ENCODE data around the gene TFDP1. TPM values are rescaled to one million over a fixed set of nuclear protein-coding genes. Genes with fewer than 3 reads are reported as not detected.

TFDP1 gene
- total RNA-seq, 1 donor from 2014 or later: 108 TPM

DNA sequence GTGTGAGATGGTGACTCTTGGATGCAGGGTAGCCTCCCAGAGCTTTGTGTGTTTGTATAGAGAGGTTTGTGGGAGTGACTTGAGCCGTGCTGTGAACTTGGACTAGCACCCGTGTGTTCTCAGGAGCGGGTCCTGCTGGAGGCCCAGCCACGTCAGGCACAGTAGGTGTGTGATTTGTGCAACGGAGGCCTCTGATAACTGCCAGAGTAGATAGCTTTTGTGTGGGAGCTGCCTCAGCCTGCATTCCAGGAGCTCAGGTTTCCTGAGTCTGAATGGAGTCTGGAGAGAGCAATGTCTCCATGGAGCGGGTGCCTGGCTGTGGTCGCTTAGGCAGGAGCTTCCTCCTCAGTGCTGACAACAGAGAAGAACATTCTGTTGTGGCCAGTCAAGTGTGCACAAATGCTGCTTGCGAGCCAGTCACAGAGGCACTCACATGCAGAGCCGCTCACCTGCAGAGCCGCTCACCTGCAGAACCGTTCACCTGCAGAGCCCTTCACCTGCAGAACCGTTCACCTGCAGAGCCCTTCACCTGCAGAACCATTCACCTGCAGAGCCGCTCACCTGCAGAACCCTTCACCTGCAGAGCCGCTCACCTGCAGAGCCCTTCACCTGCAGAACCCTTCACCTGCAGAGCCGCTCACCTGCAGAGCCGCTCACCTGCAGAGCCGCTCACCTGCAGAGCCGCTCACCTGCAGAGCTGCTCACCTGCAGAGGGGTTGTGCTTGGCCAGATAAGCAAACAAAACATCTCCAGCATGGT, 32.6 kb downstream of the TFDP1 start:
- no peaks in the 10 kb centered on the region for H3K9me3 Mint-ChIP-seq
- H3K27ac Mint-ChIP-seq (ENCODE audit: unreplicated experiment): peak overlapping the region; percentile 3
- H3K4me1 Mint-ChIP-seq: peaks cover 13% of the 10 kb centered on the region
- H3K27me3 Mint-ChIP-seq (ENCODE audit: low read depth): no peaks in the 10 kb centered on the region
- TF ChIP-seq, protein P1, sequence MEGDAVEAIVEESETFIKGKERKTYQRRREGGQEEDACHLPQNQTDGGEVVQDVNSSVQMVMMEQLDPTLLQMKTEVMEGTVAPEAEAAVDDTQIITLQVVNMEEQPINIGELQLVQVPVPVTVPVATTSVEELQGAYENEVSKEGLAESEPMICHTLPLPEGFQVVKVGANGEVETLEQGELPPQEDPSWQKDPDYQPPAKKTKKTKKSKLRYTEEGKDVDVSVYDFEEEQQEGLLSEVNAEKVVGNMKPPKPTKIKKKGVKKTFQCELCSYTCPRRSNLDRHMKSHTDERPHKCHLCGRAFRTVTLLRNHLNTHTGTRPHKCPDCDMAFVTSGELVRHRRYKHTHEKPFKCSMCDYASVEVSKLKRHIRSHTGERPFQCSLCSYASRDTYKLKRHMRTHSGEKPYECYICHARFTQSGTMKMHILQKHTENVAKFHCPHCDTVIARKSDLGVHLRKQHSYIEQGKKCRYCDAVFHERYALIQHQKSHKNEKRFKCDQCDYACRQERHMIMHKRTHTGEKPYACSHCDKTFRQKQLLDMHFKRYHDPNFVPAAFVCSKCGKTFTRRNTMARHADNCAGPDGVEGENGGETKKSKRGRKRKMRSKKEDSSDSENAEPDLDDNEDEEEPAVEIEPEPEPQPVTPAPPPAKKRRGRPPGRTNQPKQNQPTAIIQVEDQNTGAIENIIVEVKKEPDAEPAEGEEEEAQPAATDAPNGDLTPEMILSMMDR (conservative IDR thresholded peaks at IDR 0.05): no peak
- H3K36me3 Mint-ChIP-seq (ENCODE audit: low read depth): peaks cover 10% of the 10 kb centered on the region
- H3K4me3 Mint-ChIP-seq: no peak overlapping the region
- DNase-seq (ENCODE audit: low read depth, low spot score): no peak

DNA sequence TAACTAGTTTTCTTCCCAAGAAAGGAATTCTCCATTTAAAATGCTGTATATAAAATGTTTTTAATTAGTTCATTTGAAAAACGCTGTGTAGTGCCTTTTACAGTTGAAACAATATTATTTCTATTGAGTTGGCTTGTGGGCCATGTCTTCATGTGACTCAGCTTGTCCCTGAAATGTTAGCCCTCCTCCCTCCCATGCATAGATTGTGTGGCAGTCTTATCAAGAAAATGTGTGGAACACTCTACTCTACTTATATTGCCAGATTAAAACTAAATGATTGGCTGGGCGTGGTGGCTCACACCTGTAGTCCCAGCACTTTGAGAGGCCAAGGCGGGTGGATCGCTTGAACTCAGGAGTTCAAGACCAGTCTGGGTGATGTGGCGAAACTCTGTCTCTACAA, 33.4 kb downstream of the TFDP1 start:
- H3K27ac Mint-ChIP-seq (ENCODE audit: unreplicated experiment): no peak overlapping the region
- TF ChIP-seq, protein P1 (conservative IDR thresholded peaks at IDR 0.05): no peak
- H3K36me3 Mint-ChIP-seq (ENCODE audit: low read depth): peaks cover 17% of the 10 kb centered on the region
- H3K27me3 Mint-ChIP-seq (ENCODE audit: low read depth): no peaks in the 10 kb centered on the region
- peaks cover 13% of the 10 kb centered on the region for H3K4me1 Mint-ChIP-seq
- H3K4me3 Mint-ChIP-seq: no peak overlapping the region
- H3K9me3 Mint-ChIP-seq: no peaks in the 10 kb centered on the region
- no peak for DNase-seq (ENCODE audit: low read depth, low spot score)

DNA sequence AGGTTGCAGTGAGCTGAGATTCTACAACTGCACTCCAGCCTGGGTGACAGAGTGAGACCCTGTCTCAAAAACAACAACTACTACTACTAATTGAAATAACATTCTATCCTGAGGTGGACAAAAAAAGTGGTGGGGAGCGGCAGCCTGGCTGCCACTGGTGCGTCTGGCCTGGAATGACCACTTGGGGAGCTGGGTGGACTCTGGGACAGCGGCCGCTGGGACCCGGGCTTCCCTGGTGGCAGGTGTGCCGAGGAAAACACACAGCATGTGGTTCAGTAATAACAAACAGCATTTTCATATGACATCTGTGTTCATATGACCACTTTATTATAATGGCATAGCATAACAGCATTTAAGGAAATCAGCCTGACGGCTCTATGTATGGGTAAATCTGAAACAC, 33.9 kb downstream of the TFDP1 start:
- Mint-ChIP-seq H3K4me1 (peaks cover 13% of the 10 kb centered on the region), H3K9me3 (no peaks in the 10 kb centered on the region), H3K36me3 (ENCODE audit: low read depth) (peaks cover 21% of the 10 kb centered on the region), H3K27me3 (ENCODE audit: low read depth) (no peaks in the 10 kb centered on the region), H3K4me3 (no peak overlapping the region), H3K27ac (ENCODE audit: unreplicated experiment) (peak overlapping the region; percentile 93)
- TF ChIP-seq, protein P1 (conservative IDR thresholded peaks at IDR 0.05): no peak
- no peak for DNase-seq (ENCODE audit: low read depth, low spot score)

DNA sequence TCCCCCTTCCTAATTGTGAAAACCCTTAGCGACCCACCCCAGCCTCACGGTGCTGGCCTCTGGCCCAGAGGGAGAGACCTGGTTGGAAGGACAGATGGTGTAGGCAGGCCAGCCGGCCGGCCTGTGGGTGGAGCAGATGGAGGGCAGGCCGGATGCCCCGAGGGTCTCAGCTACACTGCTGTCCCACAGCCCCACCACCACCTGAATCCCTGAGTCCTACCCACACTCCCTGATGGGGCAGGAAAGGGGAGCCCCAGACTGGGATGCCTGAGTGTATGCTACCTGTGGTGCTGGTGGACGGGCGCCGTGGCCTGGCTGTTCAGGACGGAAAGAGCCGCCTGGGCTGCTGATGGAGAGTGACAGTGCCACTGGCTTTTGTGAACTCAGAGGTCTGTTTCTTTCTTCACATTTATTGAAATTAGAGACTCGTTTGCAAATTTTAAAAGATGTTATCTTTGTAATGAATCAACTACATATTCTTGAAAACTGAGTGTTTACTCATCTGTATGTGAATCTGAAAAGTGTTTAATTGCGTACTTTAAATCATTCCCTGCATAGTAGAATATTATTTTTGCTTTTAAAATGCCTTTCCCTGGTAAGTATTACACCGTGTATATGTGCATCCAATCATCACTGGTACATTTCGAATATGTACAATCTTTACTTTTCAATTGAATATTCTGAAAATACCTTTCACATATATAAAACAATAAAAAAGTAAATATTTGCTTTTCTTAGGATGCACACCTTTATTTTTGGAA, 35.7 kb downstream of the TFDP1 start:
- H3K9me3 Mint-ChIP-seq: no peaks in the 10 kb centered on the region
- no peak overlapping the region for H3K27ac Mint-ChIP-seq (ENCODE audit: unreplicated experiment)
- peaks cover 34% of the 10 kb centered on the region for H3K36me3 Mint-ChIP-seq (ENCODE audit: low read depth)
- peaks cover 13% of the 10 kb centered on the region for H3K4me1 Mint-ChIP-seq
- TF ChIP-seq, protein P1 (conservative IDR thresholded peaks at IDR 0.05): no peak
- H3K4me3 Mint-ChIP-seq: no peak overlapping the region
- H3K27me3 Mint-ChIP-seq (ENCODE audit: low read depth): no peaks in the 10 kb centered on the region
- no peak for DNase-seq (ENCODE audit: low read depth, low spot score)

DNA sequence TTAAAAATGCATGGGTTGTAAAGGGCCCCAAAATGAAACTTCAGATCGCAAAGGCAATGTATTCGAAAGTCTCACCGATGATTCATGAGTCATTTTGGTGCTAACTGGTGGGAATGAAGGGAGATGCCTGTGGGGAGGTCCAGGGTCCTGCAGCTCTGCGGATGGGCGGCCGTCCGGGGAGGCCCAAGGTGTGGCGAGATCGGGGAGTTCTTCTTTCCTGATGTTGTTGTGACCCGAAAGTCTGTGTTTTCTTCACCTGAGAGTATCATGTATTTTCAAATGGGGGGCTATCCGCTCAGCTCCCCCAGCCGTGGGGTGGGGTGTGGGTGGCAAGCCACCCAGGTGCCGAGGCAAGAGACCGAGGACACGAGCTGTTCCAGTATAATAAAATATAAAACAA, 36.5 kb downstream of the TFDP1 start:
- Mint-ChIP-seq H3K36me3 (ENCODE audit: low read depth) (peaks cover 36% of the 10 kb centered on the region), H3K4me3 (no peak overlapping the region), H3K27ac (ENCODE audit: unreplicated experiment) (no peak overlapping the region), H3K9me3 (peaks cover 2% of the 10 kb centered on the region), H3K4me1 (peaks cover 16% of the 10 kb centered on the region), H3K27me3 (ENCODE audit: low read depth) (peaks cover 2% of the 10 kb centered on the region)
- no peak for DNase-seq (ENCODE audit: low read depth, low spot score)
- TF ChIP-seq, protein P1 (conservative IDR thresholded peaks at IDR 0.05): no peak

Measured in neural crest cell (in vitro differentiated cells).